Measurements from ENCODE around the gene FBXL5. TPM values are rescaled to one million over a fixed set of nuclear protein-coding genes. Genes with fewer than 3 reads are reported as not detected.

The FBXL5 gene
- total RNA-seq, 1 experiment from 2014 or later = 69.6 TPM

- POLR2A ChIA-PET = no interaction called here
- CTCF ChIA-PET = no interaction called here
- DNase-seq (ENCODE audit: low spot score) = no peak
- H3K4me3 Mint-ChIP-seq = no peak overlapping the region
- ATAC-seq = no peak
- no peak overlapping the region for H3K27ac Mint-ChIP-seq
- peaks cover 27% of the 10 kb centered on the region for H3K36me3 Mint-ChIP-seq
- no peaks in the 10 kb centered on the region for H3K9me3 Mint-ChIP-seq
- TF ChIP-seq NR2C2 (CRISPR knock-in tag; IDR thresholded peaks at IDR 0.05) = no peak
- no peak for TF ChIP-seq MYBL2 (CRISPR knock-in tag; IDR thresholded peaks at IDR 0.05)
- TF ChIP-seq NR1H2 (CRISPR knock-in tag; IDR thresholded peaks at IDR 0.05) = no peak
- TF ChIP-seq, protein P1, sequence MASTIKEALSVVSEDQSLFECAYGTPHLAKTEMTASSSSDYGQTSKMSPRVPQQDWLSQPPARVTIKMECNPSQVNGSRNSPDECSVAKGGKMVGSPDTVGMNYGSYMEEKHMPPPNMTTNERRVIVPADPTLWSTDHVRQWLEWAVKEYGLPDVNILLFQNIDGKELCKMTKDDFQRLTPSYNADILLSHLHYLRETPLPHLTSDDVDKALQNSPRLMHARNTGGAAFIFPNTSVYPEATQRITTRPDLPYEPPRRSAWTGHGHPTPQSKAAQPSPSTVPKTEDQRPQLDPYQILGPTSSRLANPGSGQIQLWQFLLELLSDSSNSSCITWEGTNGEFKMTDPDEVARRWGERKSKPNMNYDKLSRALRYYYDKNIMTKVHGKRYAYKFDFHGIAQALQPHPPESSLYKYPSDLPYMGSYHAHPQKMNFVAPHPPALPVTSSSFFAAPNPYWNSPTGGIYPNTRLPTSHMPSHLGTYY (CRISPR knock-in tag; IDR thresholded peaks at IDR 0.05) = no peak
- no peak for TF ChIP-seq ESRRA (CRISPR knock-in tag; IDR thresholded peaks at IDR 0.05; ENCODE audit: borderline replicate concordance)
- TF ChIP-seq FOXP4 (CRISPR knock-in tag; IDR thresholded peaks at IDR 0.05) = no peak
- TF ChIP-seq KAT7 (CRISPR knock-in tag; IDR thresholded peaks at IDR 0.05; ENCODE audit: borderline replicate concordance) = no peak
- TF ChIP-seq, protein P2, sequence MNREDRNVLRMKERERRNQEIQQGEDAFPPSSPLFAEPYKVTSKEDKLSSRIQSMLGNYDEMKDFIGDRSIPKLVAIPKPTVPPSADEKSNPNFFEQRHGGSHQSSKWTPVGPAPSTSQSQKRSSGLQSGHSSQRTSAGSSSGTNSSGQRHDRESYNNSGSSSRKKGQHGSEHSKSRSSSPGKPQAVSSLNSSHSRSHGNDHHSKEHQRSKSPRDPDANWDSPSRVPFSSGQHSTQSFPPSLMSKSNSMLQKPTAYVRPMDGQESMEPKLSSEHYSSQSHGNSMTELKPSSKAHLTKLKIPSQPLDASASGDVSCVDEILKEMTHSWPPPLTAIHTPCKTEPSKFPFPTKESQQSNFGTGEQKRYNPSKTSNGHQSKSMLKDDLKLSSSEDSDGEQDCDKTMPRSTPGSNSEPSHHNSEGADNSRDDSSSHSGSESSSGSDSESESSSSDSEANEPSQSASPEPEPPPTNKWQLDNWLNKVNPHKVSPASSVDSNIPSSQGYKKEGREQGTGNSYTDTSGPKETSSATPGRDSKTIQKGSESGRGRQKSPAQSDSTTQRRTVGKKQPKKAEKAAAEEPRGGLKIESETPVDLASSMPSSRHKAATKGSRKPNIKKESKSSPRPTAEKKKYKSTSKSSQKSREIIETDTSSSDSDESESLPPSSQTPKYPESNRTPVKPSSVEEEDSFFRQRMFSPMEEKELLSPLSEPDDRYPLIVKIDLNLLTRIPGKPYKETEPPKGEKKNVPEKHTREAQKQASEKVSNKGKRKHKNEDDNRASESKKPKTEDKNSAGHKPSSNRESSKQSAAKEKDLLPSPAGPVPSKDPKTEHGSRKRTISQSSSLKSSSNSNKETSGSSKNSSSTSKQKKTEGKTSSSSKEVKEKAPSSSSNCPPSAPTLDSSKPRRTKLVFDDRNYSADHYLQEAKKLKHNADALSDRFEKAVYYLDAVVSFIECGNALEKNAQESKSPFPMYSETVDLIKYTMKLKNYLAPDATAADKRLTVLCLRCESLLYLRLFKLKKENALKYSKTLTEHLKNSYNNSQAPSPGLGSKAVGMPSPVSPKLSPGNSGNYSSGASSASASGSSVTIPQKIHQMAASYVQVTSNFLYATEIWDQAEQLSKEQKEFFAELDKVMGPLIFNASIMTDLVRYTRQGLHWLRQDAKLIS (CRISPR knock-in tag; IDR thresholded peaks at IDR 0.05; ENCODE audit: borderline replicate concordance) = no peak
- TF ChIP-seq ZNF671 (CRISPR knock-in tag; IDR thresholded peaks at IDR 0.05) = no peak
- TF ChIP-seq NFATC4 (CRISPR knock-in tag; IDR thresholded peaks at IDR 0.05) = no peak
- TF ChIP-seq, protein P3, sequence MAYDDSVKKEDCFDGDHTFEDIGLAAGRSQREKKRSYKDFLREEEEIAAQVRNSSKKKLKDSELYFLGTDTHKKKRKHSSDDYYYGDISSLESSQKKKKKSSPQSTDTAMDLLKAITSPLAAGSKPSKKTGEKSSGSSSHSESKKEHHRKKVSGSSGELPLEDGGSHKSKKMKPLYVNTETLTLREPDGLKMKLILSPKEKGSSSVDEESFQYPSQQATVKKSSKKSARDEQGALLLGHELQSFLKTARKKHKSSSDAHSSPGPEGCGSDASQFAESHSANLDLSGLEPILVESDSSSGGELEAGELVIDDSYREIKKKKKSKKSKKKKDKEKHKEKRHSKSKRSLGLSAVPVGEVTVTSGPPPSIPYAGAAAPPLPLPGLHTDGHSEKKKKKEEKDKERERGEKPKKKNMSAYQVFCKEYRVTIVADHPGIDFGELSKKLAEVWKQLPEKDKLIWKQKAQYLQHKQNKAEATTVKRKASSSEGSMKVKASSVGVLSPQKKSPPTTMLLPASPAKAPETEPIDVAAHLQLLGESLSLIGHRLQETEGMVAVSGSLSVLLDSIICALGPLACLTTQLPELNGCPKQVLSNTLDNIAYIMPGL (CRISPR knock-in tag; IDR thresholded peaks at IDR 0.05) = no peak
- no peak for TF ChIP-seq ZNF416 (CRISPR knock-in tag; IDR thresholded peaks at IDR 0.05)
- TF ChIP-seq ZNF121 (CRISPR knock-in tag; IDR thresholded peaks at IDR 0.05) = no peak
- no peak for TF ChIP-seq ZNF532 (CRISPR knock-in tag; IDR thresholded peaks at IDR 0.05; ENCODE audit: borderline replicate concordance)
- no peaks in the 10 kb centered on the region for H3K27me3 Mint-ChIP-seq (ENCODE audit: low read depth)
- no peaks in the 10 kb centered on the region for H3K4me1 Mint-ChIP-seq
Measured at GRCh38 chr4:15670576-15670975, 15.4 kb upstream of the FBXL5 start.
